Measurements from ENCODE around the gene CHAT.

CHAT gene

DNA sequence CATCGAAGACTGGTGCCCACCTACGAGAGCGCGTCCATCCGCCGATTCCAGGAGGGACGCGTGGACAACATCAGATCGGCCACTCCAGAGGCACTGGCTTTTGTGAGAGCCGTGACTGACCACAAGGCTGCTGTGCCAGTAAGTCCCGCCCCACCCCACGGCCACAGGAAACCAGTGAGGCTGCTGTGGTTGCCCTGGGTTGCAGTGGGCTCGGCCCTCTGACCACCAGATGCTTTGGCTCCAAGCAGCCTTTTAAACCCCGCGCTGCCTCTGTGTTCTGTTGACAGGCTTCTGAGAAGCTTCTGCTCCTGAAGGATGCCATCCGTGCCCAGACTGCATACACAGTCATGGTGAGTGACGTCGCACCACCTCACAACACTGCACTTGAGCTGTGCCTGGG, 41.3 kb downstream of the CHAT start:
- DNase-seq (ENCODE audit: extremely low read depth, low read depth) = no peak
- TF ChIP-seq, protein P1, sequence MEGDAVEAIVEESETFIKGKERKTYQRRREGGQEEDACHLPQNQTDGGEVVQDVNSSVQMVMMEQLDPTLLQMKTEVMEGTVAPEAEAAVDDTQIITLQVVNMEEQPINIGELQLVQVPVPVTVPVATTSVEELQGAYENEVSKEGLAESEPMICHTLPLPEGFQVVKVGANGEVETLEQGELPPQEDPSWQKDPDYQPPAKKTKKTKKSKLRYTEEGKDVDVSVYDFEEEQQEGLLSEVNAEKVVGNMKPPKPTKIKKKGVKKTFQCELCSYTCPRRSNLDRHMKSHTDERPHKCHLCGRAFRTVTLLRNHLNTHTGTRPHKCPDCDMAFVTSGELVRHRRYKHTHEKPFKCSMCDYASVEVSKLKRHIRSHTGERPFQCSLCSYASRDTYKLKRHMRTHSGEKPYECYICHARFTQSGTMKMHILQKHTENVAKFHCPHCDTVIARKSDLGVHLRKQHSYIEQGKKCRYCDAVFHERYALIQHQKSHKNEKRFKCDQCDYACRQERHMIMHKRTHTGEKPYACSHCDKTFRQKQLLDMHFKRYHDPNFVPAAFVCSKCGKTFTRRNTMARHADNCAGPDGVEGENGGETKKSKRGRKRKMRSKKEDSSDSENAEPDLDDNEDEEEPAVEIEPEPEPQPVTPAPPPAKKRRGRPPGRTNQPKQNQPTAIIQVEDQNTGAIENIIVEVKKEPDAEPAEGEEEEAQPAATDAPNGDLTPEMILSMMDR (IDR thresholded peaks at IDR 0.05; ENCODE audit: low read depth, low read length, missing control alignments) = no peak
- H3K4me3 ChIP-seq (replicated peaks; ENCODE audit: low read depth, low read length) = no peak overlapping the region

DNA sequence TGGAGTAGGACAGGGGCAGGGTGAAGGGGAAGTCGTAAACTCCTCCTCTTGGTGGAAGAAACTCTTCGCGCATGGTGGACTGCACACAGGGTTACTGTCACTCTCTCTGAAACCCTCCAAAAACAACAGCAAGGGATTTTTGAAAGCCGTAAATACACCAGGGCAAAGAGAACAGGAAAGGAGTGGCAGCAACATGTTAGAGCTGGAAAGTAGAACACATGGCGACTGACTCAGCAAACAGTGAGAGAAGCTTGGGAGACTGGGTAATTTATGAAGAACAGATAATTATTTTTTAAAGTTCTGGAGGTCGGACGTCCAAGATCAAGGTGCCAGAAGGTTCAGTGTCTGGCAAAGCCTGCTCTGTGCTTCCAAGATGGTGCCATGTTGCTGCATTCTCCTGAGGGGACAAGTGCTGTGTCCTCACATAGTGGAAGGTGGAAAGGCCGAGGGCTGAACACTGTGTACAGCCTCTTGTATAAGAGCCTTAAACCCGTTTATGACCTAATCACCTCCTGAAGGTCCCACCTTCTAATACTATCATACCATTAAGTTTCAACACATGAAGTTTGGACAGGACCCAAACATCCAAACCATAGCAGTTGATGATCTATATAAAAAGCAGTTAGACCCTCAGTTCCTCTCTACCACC, 43.1 kb downstream of the CHAT start:
- TF ChIP-seq, protein P1 (IDR thresholded peaks at IDR 0.05; ENCODE audit: low read depth, low read length, missing control alignments) = no peak
- no peak for DNase-seq (ENCODE audit: extremely low read depth, low read depth)
- no peak overlapping the region for H3K4me3 ChIP-seq (replicated peaks; ENCODE audit: low read depth, low read length)

DNA sequence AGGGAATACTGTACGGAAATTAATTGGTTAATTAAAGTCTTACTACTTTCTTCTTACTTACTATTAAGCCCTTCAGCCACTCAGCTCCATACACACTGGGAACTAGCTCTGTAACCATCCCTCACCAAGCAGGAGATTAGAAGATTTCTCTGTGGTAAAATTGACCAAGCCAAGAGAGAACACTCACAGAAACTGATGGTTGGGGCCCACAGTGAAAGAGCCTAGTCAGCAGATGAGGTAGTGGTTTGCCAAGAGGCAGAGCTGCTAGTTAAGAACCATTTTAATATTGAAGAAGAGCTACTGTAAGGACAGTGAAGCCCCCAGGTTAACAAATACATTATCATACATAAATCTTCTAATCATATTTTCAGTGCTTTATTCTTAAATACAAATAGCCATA, 43.8 kb downstream of the CHAT start:
- no peak for DNase-seq (ENCODE audit: extremely low read depth, low read depth)
- H3K4me3 ChIP-seq (replicated peaks; ENCODE audit: low read depth, low read length) = no peak overlapping the region
- TF ChIP-seq, protein P1 (IDR thresholded peaks at IDR 0.05; ENCODE audit: low read depth, low read length, missing control alignments) = no peak

DNA sequence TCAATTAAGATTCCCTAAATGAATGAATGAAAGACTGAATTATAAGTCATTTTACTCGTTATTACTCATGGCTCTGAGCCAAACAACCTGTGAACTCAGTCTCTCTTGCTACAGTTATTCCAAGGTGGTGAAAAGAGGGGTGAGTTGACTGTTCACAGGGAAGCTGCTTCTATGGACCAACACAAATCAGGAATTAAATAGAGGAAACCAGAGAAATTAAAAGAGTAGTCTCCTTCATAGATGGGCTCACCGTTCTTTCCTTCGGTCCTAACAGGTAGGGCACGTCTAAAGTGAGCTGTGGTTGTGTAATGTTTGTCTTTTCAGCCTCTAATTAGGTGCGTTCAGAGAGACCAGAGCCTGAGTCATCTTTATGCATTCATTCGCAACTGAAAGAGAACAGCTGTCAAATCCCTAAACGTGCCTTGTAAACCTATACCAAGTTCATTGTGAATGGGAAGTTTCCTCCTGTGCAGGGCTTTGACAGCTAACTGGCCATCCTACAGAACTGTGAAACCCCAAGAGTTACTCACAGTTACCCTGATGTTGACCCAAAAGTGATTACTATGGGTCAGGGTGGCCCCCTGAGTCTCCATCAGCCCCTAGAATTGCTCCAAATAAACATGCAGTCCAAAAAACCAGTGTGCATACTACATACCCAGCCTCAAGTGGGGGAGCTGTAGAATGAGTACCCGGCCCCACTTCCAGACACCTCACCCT, 47.5 kb downstream of the CHAT start:
- TF ChIP-seq, protein P1 (IDR thresholded peaks at IDR 0.05; ENCODE audit: low read depth, low read length, missing control alignments) = no peak
- H3K4me3 ChIP-seq (replicated peaks; ENCODE audit: low read depth, low read length) = no peak overlapping the region
- DNase-seq (ENCODE audit: extremely low read depth, low read depth) = no peak

DNA sequence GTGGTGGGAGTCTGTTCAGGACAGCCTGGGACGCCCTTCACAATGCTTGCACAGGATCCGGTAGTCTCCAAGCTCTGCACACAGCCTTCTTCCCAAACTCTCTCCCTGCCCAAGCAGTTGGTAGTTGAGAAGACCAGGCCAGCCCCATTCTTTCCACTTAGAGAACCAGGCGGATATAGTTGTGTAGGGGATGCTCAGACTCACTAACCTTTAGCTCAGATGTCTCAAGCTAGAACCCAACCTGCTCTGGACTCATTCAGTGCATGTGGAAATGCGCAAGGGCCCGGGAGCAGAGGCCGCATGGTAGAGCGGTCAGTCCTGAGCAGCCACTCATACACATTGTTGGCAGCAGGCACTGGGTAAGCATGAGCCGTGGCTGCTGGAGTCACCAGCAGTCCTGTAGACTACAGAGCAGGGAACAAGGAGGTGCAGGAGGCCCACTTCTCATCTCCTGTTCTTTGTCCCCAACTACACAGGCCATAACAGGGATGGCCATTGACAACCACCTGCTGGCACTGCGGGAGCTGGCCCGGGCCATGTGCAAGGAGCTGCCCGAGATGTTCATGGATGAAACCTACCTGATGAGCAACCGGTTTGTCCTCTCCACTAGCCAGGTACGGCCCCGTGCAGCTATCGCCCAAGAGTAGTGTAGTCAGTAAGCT, 48.5 kb downstream of the CHAT start:
- no peak overlapping the region for H3K4me3 ChIP-seq (replicated peaks; ENCODE audit: low read depth, low read length)
- TF ChIP-seq, protein P1 (IDR thresholded peaks at IDR 0.05; ENCODE audit: low read depth, low read length, missing control alignments) = no peak
- DNase-seq (ENCODE audit: extremely low read depth, low read depth) = no peak

DNA sequence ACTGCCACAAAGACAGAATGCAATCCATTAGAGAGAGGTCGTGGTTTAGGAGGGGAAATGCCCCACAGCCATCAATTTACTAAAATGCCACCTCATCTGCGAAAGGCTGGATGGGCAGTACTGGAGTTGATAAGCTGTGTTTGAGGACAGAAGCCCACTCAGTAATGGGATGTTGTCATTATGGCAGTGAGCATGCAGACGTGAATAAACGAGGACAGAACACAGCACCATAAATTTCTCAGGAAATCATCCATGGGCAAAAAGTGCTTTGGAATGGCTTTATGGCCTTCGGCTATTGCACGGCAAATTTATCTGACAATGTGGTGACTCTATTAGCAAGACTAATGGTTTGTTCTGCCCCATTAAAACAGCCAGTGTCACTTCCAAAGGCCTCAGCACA, 49.8 kb downstream of the CHAT start:
- TF ChIP-seq, protein P1 (IDR thresholded peaks at IDR 0.05; ENCODE audit: low read depth, low read length, missing control alignments) = no peak
- no peak overlapping the region for H3K4me3 ChIP-seq (replicated peaks; ENCODE audit: low read depth, low read length)
- DNase-seq (ENCODE audit: extremely low read depth, low read depth) = no peak
